Measurements from ENCODE around the gene ACY1. TPM values are rescaled to one million over a fixed set of nuclear protein-coding genes. Genes with fewer than 3 reads are reported as not detected.

ACY1 gene
- total and polyA plus RNA-seq, 2 of the 13 experiments (the other 11 are each of a cell fraction or from before 2014, with no cell fraction given) = 113 to 162 TPM

DNA sequence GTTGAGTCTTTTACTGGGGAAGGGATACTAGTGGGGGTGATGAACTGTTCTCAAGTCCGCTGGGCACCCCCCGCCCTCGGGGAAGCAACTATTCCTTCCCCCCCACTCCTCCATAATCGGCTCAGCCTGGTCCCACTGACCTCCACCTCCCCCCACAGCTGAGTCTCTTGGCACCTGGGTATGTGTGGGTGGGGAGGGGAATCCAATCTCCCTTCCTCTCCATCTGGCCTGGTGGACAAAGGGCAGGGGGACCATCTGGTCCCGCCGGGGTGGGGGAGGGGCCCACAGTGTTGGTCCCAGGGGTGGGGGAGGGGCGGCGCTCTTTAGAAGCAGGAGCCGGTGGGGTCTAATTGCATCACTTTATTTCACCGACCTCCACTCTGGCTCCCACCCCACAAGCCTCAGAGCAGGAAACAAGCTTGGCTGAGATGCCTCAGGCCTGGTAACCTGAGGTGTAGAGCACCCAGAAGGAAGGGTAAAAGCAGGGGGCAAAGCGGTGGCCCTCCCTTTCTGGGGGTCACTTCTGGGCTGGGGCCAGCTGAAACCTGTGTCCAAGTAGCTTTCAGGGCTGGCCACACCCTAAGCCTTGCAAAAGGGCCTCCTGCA lies 15.1 kb upstream of the ACY1 start (continued):
- TF ChIP-seq HNF1A (IDR thresholded peaks at IDR 0.05; ENCODE audit: low read depth) (0 out of 2 replicates have a peak, but pooled peaks have one; percentile 17), HNF1A (CRISPR knock-in tag; IDR thresholded peaks at IDR 0.05; ENCODE audit: borderline replicate concordance) (no peak)

- TF ChIP-seq SIN3A (IDR thresholded peaks at IDR 0.05; ENCODE audit: borderline replicate concordance, low read depth, low read length) (no peak), MNT (IDR thresholded peaks at IDR 0.05) (0 out of 2 replicates have a peak, but pooled peaks have one; percentile 8), ZNF607 (CRISPR knock-in tag; IDR thresholded peaks at IDR 0.05; ENCODE audit: borderline replicate concordance) (no peak), ZNF468 (CRISPR knock-in tag; IDR thresholded peaks at IDR 0.05) (no peak), RBFOX2 (IDR thresholded peaks at IDR 0.05; ENCODE audit: low read depth, low read length) (peak; percentile 25; the same call in 1 of the 2 replicates)
- DNase-seq (ENCODE audit: low spot score) (no peak), FAIRE-seq (no peak), ATAC-seq (no peak)
- H2AFZ ChIP-seq (ENCODE audit: low read length) = no peak overlapping the region
- in situ Hi-C loops (cut with HindIII; ENCODE audit: extremely low pct_ligation_motif_present, low pct_unique_long_range_greater_than_20kb) = no loop called here
- H3K9ac ChIP-seq (ENCODE audit: insufficient read depth, low read depth, low read length) = no peak overlapping the region
- no peaks in the 10 kb centered on the region for H4K20me1 ChIP-seq (ENCODE audit: insufficient read depth, low read length)
- BruUV-seq (replicated peaks) = no TSS peak
- H3K27ac ChIP-seq (ENCODE audit: extremely low read length, insufficient read depth, low read length) = peak overlapping the region; percentile 63
- H3K9me3 ChIP-seq (ENCODE audit: low read length) = no peaks in the 10 kb centered on the region
- H3K4me3 ChIP-seq (replicated peaks in 1 of 3; ENCODE audit: insufficient read depth in 1 of 3, low read depth in 2 of 3, low read length in 3 of 3) = no peak overlapping the region
- POLR2A ChIA-PET = interaction anchor here (0.8 to 6.8 kb wide), 5 partner anchors 12 to 469 kb away, joined by 3 to 80 read pairs (median 5); partner anchors contain the start of genes ACY1, DCAF1, PARP3 and RRP9
- no peaks in the 10 kb centered on the region; a peak in 1 of 5 replicates for H3K27me3 ChIP-seq (ENCODE audit: control insufficient read depth in 1 of 2, insufficient read depth in 2 of 2, low read length in 2 of 2)
- intact Hi-C loops (cut with micrococcal nuclease; ENCODE audit: unreplicated experiment) = no loop called here
- H3K36me3 ChIP-seq (replicated peaks in 1 of 2; ENCODE audit: control insufficient read depth in 1 of 2, insufficient read depth in 2 of 2, low read length in 2 of 2) = peaks cover 2 to 5% of the 10 kb centered on the region in 2 experiments; a peak in 2 of 5 replicates
- H3K4me2 ChIP-seq (ENCODE audit: low read depth, low read length) = peak overlapping the region; percentile 84
- CTCF ChIA-PET (ENCODE audit: low intra/inter-chr PET ratio, low total read pairs) = no interaction called here
- H3K4me1 ChIP-seq (ENCODE audit: insufficient read depth, low read length) = peaks cover 82% of the 10 kb centered on the region
- whole genome bisulfite sequencing (ENCODE audit: low lambda C conversion rate) = 87% methylated on average over 6 of the region's 6 CpGs
- H3K79me2 ChIP-seq (ENCODE audit: insufficient read depth, low read length) = peaks cover 12% of the 10 kb centered on the region
These were observed 14.3 kb upstream of the ACY1 start for GRCh38 chr3:51968883-51969678.

Data from HepG2 (cell line).